ENCODE measurements around the gene ASTN2.

Gene ASTN2

DNA sequence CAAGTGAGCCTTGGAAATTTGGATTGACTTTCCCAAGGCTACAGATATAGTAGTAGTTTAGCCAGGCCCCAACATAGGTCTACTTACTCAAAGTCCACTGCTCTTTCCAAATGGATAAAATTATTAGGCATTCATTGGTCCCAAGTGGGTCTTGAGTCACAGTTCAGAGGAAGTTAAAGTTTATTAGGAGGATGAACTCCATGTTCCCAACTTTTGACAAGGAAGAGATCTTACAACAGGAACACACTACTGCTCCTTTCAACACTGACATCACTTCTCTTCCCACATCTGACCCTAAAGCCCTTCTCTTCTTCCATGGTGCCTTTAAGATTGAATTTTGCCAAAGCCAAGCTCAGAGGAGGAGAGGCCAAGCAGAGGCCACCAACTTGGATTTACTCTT, 962.2 kb downstream of the ASTN2 start:
- DNase-seq (ENCODE audit: low spot score) = no peak

DNA sequence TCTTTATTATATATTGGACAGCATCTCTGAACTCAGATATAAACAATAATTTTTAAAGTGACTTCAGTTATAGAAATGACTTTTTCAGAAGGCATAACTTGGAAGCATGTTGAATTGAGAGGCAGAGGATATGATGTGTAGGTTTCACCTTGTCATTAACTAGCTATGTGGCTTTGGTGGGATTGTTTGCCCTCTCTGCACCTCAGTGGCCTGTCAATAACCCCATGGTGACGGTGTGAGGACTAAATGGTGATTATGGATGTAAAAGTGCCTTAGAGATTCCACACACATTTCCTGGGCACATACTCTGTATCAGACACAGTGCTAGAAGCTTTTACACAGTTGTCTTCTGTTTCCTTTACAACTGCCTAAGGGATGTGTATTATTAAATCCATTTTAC, 962.6 kb downstream of the ASTN2 start:
- DNase-seq (ENCODE audit: low spot score) = no peak

DNA sequence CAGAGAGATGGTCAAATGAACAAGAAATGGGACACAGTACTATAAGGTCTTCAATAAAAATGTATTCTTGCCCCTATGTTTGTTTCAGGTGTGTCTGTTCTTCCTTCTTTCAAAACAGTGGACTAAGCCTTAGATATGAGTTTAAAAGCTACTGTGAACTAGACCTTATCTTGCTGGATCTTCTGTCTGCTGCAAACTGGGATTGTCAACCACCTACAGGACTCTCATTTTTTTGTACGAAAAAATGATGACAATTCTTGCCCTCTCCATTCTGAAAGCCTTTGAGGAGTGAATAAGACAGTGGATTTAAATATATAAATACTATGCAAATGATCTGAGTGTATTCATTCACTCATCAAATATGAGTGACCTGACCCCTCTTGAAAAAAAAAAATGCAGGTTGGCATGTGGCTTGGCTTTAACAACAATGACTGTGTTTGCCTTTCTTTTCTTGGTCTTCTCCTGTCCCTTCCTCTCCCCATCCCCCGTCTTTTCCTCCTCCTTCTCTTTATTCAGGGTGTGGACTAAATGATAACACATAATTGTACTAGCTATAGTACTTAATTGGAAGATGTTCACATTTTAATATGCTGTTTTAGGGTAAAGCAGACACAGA, 963.2 kb downstream of the ASTN2 start:
- DNase-seq (ENCODE audit: low spot score) = no peak

DNA sequence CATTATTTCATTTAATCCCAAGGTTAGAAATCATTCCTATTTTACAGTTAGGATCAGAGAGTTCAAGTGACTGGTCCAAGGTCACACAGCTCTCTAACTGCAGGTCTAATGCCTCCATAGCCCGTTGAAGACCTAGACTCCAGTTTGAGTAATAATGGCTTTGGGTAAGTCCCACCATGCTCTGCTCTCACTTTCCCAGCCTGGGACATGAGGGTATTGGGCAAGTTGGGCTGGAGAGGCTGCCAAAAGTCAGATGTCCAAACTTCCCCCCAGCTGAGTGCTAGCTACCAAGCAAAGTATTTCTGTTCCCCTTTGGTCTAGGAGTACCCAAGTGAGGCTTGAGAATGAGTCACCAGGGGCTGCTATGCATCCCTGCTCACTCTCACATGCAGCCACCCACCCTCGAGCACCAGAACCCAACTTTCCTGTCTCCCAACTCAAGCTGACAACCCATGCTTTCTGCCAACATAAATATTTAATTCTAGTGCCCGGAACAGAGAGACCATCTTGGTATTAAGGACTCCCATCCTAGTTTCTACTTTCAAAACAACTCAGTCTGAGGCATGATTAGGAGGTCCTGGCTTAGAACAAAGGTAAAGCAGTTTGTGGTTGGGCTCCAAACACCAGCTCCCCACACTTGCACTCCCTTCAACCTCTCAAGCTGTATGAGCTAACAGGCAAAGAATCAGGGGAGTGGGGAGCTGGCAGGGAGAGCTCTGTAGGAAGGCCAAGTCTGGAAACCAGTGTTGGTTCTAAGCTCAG, 964.3 kb downstream of the ASTN2 start:
- DNase-seq (ENCODE audit: low spot score) = no peak

DNA sequence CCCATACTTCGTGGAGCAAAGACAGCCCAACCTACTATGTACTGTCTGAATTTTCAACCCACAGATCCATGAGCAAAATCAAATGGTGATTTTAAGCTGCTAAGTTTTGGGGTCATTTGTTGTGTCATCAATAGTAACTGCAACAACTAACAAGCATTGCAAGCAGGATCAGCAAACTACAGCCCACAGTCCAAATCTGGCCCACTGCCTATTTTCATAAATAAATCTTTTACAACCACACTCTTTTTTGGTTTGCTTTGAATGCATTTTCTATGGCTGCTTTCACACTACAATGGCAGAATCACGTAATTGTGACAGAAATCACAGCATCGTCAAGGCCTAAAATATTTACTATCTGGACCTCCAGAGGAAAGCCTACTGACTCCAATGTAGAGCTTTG, 964.9 kb downstream of the ASTN2 start:
- DNase-seq (ENCODE audit: low spot score) = no peak

DNA sequence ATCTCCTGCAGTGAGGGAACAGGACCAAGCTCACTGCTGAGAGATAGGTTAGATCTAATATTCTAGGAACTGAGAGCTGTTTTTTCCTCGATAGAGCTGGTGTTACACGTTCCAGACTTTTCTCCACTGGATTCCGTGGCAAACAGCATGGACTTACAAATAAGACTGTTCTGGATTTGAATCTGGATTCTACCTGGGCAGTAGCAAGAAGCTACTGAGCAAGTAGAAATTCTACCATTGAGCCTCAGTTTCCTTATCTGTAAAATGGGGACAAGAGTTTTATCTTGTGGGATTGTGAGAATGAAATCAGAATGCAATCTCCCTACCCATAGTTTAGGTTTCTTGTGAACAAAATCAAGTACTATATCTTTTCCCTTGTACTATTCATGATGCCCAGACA, 966.4 kb downstream of the ASTN2 start:
- DNase-seq (ENCODE audit: low spot score) = no peak

DNA sequence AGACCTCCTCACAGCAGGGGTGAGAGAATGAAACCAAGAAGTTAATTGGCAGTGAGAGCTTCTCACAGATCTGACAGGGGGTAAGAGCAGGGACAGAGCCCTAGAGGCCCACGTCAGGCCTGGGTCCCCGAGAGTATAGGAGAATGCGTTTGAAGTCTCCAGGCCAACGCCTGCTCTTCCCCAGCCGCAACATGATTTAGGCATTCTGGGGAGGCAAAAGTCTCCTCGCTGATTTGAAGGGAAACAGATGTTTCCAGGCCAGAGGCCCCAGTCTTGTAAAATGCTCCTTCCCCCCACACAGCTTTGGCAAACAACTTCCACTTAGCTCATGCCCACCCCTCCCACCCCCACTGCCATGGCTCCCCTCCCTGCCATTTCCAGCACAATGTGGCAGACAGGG, 966.9 kb downstream of the ASTN2 start:
- no peak for DNase-seq (ENCODE audit: low spot score)

DNA sequence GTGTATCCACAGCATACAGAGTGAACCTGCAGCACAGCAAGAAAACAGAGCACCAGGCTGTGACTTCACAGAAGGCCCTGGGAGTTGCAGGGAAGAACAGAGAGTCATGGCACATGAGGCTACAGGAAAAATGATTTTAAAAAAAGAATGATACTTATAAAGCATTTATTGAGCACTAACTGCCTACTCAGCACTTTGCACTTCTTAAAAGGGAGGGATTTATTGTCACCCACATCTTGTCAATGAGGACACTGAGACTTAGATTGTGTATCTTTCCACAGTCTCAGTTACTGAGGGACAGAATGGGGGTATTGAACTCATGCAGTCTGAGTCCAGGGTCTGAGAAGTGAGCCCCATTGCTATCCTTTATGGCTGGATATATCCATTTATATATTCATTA, 972.3 kb downstream of the ASTN2 start:
- DNase-seq (ENCODE audit: low spot score) = no peak

DNA sequence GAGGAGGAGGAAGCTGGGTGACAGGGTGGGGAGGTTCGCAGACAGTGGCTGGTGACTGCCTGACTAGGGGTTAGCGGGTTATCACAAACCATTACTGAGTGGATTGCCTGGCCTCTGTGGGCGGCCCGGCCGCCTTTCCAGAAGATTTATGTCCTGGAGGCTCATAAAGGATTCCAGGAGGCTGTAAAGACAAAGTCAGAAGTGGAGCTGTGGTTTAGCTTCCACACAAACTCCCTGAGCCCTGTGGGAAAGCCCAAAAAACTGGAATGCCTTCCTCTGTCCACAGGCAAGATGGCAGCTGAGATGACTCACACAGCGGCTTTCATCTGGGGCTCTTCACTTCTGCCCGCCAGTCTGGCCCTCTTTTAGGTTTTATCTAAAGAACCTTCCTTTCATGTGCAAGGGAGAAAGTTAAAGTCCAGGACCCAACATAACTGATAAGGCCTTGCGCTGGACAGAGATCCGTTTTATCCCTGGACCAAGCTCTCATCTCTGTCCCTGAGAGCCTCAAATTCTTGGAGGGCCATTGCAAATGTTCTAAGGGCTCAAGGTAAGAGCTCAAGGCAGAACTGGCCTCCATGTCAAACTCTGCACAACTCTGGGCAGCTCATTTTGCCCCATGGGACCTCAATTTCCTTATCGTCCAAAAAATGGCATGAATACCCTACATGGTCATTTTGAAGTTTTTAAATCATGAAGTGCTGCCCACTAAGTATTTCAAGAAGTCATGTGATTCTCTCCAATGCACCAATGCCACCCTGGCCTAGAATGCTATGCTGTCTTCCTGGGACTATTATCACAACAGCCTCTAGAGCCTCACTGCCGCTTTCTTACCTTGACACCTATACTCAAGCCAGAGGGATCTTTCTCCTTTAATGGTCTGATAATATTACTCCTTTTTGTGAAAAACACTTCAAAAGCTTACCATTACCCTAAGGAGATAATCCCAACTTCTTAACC, 977.2 kb downstream of the ASTN2 start:
- DNase-seq (ENCODE audit: low spot score) = peak; percentile 28

DNA sequence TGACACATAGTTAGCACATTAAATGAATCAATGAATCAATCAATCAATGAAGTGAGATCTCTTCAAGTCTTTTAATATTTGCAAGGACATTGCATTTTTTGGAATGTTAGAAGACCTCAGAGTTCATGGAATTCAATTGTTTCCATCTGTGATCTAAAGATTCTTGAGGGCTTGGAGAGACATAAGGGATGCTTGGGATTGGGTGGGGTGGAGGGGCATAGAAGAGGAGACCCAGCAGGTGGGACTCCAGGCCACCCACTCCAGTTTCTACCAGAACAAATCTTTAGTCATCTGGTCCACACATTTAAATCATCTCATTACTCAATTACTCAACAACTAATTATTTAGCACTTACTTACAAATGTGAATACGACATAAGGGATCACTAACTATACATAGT, 978.7 kb downstream of the ASTN2 start:
- DNase-seq (ENCODE audit: low spot score) = no peak

DNA sequence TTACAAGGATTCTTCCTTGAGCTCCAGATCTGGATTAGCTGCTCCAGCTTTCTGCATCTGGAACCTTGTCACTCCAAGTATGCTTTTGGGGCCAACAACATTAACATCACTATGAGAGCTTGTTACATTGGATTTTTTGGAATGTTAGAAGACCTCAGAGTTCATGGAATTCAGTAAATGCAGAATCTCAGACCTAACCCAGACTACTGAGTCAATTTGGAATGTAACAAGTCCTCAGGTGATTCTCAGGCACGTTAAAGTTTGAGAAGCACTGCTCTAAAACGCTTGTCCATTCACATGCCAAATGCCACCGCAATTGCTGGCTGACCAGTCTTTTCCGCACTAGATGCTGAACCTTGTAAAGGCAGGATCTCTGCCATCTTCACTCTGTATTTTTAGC, 979.2 kb downstream of the ASTN2 start:
- no peak for DNase-seq (ENCODE audit: low spot score)

DNA sequence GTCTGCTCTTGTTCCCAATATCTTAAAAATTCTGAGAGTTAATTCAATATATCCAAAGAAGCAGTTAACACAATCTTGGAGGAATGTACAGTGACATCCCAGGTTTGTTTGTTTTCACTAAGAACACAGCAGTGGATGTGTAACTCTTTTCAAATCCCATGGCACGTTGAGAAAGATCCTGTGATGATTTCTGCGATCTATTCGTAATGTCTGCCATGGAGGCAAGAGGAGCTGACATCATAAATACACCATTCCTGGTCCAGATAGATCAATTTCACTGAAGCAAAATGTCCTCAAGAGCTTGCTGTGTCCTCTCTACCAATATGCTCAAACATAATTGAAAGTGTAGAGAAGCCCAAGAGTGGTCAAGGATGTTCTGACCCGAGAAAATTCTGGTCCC, 980.5 kb downstream of the ASTN2 start:
- DNase-seq (ENCODE audit: low spot score) = no peak

DNA sequence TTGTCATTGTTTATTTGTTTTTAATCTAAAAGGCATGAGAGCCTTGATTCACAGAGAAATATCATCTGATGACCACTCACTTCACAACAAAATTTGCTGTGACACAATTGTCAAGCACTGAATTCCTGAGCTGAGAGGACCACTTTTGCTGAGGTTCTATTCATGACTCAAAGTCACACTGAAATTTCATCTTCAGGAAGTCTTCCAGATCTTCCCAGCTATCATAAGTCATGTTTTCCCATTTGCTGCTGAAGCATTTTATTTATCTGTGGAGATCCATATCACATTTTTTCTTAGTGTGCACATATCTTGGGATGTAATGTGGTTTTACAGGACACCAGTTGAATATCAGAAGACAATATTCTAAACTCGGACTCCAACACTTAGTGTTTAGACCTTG, 982.8 kb downstream of the ASTN2 start:
- DNase-seq (ENCODE audit: low spot score) = no peak

DNA sequence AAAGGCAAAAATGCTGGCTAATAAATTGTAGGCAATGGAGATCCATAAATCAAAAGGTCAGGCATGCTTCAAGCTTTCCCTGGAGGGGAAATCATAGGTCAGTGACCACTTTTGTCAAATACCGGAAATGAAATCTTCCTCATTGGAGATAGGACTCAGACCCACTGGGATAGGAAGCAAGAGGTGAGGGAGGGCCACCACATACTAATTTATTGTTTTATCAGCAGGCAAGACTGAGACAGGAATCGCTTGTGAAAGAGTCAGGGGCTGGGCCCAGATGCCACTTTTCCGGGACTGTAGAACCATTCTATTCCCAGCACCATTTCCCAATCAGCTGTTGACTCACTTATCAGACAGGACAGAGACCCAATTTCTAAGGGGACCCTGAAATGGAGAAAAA, 984.0 kb downstream of the ASTN2 start:
- DNase-seq (ENCODE audit: low spot score) = no peak

DNA sequence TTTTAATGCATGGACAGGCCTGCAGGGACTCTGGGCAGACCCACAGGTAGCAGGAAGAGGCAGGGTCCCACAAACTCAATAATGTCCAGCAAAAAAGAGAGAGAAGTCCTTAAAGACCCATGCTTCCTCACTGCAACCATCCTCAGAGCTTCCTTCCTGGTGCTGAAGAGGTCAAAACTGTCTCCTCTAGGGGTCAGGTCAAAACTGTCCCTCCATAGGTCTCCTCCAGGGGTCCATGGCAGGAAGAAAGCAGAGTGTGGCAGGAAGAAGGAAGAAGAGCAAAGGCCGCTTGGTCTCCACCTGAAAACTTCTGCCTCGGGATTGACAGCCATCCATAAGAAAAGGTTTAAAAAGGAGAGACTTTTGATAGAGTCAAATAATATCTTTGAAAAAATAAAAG, 989.6 kb downstream of the ASTN2 start:
- DNase-seq (ENCODE audit: low spot score) = no peak

DNA sequence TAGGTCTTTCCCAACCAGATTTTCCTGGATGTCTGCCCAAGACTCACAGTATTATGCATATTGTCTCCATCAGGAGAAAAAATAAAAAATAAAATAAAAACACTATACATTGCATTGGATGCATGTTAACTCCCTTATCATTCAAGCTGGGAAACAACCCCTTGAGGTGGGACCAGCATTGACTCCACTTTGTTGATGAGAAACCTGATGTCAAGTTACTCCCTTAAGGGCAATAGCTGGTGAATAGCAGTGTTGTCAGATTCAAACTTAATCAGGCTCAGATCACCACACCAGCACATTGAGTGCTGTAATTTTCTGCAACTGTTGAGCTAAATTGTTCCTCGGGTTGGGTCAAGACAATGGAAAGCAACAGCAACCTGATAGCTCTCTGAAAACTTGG, 991.7 kb downstream of the ASTN2 start:
- DNase-seq (ENCODE audit: low spot score) = no peak

DNA sequence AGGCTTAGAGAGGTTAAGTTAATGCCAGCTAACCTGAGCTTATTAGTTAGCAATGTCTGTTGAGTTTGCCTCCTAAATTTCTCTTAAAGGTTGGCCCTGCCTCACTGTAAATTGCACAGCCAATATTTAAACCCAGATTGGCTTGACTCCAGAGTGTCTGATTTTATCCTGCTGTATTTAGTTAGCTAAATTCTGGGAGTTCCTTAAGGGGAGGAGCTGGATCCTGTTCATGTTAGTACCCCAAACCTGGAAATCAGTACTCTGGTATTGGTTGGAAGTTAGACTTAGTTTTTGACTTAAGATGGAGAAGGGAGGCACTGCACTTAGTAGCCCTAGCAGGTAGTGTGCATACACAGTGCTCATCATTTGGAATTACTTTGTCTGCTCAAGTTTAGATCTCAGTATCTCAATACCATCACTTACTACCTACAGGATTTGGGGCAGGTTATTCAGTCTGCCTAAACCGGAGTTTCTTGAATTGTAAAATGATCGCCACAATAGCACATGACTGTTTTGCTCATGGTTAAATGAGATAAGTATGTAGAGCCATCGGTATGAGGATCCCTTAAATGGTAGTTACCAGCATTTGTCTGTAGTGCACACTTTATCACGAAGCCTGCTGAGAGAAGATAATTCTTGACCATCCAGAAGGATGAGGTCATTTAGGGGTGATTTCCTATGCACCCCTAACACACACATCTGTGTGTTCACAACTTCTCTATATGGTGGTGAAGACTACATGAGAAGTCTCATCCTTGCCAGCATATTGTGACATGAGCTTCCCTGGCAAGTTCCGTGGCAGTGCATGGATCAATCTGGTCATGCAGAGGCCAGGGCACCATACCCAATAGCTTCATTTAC, 992.5 kb downstream of the ASTN2 start:
- no peak for DNase-seq (ENCODE audit: low spot score)

DNA sequence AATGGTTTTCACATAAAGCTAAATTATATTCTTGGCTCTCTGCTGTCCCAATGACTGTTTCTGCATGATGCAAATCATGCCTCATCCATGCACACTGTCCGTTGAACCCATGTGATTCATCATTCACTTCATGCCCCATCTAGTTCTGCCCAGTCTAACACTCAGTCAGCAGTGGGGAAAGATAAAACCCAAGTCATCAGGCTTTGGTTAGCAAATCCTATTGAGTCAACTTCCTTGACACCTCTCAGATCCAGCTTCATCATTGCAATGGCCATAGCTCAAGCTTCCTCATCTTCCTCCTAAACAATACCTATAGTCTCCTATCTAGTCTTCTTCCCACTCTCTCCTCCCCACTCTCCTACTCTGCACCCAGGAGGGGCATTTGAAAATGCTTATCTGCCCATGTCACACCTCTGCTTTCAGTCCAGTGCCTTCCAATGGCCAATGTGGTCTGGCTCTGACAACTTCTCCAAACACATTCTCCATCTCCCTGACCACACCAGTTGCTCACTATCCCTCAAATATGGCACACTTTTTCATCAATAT, 993.8 kb downstream of the ASTN2 start:
- no peak for DNase-seq (ENCODE audit: low spot score)

DNA sequence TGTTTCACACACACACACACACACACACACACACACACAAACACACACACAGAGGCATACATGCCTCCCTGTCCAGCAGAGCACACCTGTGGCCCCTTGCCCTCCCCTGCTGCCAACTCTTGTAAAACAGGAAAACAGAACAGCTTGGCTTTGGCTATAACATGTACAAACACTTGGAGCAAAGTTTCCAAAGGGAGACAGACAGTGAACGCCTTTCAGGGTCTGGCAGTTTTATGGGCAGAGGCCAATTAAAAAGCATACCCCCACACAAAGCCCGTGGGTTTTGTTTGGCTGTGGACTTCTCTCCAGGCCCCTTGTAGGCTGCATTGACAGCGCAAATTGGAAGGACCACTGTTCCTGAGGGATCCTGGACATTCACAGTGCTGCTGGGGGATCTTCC, 995.7 kb downstream of the ASTN2 start:
- DNase-seq (ENCODE audit: low spot score) = no peak

DNA sequence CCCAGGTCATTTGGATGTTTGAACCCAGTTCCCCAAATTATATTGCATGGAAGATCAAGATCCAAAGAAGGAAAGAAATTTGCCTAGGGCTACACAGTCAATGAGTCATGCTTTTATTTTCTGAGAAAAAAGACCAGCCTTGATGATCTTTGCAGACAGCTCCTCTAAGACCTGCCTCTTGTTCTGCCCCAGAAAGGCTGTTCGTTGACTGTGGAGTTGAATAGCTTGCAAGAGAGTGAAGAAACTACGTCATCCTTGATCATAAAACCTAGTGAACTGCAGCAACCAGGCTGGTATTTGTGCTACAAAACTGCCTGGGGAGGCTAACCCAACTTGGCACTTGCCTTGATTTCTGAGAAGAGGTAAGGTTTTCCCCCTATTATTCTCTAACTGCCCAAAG, 997.4 kb downstream of the ASTN2 start:
- DNase-seq (ENCODE audit: low spot score) = no peak

DNA sequence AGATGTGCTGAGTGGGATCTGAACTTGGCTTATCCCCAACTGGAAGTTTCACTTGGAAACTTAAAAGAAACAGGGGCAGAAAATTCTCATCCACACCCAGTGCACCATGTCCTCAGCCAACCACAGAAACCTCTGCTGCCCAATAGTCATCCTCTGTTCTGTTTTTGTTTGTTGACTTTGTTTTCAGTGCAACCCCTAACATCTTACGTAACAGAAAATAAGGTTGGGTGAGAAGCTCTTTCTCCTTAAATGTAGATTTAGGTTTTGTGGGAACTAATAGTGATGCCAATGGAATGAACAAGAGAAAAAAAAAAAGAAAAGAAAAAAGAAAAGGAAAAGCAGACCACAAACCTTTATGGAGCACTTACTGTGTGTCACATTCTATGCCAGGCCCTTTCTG, 998.4 kb downstream of the ASTN2 start:
- DNase-seq (ENCODE audit: low spot score) = no peak

DNA sequence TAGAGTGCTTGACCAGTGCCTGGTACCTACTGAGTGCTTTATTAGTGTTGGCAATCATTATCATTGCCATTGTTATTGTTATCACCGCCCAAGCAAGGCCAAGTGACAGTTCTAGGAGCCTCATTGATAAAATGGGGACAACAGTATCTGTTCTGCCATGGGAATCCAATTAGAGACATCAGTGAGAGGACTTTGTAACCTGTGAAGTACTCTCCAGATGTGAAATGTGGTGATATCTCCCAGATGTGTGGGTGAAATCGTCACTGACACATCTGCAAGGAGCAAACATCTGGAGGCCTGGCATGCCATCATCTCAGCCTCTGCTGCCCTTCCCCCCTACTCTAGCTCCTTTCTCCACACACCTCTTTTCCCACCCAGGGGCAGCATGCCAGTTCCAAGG, 1000.5 kb downstream of the ASTN2 start:
- DNase-seq (ENCODE audit: low spot score) = no peak
